HG03354 (cell line): Measurements from ENCODE around the gene CAPN3.

ENCODE experiments used
- ATAC-seq: cut with Tn5 transposase; IDR thresholded peaks from one replicate; pipeline ENCODE4 v1.9.1; 2021; ENCODE audit warnings: mild to moderate bottlenecking; ENCODE audit not compliant: unreplicated experiment, poor library complexity, severe bottlenecking

CAPN3 gene

GRCh38 chr15:42444415-42445063, 85.2 kb downstream of the CAPN3 start:
- no peak for ATAC-seq

- no peak for ATAC-seq
Observed at GRCh38 chr15:42445551-42445950, 86.2 kb downstream of the CAPN3 start.

GRCh38 chr15:42447599-42447998, 88.3 kb downstream of the CAPN3 start:
- no peak for ATAC-seq

GRCh38 chr15:42448281-42448680, 89.0 kb downstream of the CAPN3 start:
- ATAC-seq = no peak

- ATAC-seq = no peak
Observed at GRCh38 chr15:42449770-42450424, 90.6 kb downstream of the CAPN3 start.

GRCh38 chr15:42450425-42450790, 91.1 kb downstream of the CAPN3 start:
- ATAC-seq = no peak

DNA sequence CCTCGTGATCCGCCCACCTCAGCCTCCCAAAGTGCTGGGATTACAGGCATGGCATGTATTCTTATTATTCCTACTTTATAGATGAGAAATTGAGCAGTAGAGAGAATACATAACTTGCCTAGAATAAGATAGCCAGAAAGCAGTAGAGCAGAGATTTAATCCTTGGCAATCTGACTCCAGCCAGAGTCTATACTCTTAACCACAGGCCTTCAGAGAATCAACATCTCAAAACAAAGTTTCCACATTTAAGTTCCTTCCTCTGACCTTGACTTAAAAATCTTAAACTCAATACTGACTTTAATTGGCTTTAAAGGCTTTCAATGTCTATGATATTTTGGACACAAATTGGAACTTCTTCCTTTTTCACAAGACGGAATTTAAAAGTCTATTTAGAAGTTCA, 94.5 kb downstream of the CAPN3 start:
- no peak for ATAC-seq

DNA sequence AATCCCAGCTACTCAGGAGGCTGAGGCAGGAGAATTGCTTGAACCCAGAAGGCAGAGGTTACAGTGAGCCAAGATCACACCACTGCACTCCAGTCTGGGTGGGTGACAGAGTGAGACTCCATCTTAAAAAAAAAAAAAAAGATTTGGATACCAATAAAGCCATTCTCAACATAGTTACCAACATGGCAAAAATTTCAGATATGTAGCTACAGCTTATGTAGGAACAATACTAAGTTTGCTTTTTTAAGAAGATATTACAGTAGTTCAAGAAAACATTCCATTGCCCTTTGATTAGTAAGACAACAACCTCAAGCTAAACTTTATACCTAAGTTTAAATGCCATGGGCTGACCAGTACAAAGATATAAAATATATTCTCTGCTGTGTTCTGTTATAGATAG, 97.2 kb downstream of the CAPN3 start:
- no peak for ATAC-seq

DNA sequence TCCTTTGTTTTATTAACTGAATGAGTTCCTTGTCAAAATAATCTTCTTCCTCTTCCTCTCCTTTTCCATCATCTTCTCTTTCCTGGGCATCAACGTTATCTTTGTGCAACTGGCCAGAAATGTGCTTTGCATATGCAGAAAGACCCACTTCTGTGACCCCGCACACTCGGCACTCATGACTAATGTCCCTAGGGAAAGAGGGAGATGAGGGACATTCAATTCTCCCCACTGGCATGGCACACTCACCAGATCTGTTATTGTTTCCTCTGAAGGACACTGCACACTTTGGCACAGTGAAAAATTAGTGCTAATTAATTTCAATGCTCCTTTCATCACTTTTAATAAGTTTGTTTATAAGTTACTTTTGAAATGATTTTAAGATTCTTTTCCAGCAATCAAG, 97.7 kb downstream of the CAPN3 start:
- ATAC-seq = no peak

- peak; percentile 91 for ATAC-seq
Observed at GRCh38 chr15:42457445-42458442, 98.4 kb downstream of the CAPN3 start.

DNA sequence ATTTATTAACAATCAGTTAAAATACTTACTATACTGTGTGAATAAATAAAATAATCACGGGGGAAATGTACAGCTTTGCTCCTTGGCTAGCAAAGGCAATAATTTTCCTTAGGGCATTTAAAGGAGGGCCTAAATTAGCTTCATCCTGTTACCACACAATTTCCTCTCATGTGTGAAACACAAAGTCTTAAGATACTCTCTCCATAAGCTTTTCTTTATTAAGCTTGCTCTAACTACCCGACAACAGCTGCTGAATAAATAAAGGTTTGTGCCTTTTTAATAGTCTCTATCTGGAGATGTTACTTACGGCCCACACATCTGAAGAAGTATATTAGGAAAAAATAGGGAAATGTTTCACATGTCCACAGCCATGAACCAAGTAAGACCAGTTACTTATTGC, 102.0 kb downstream of the CAPN3 start:
- no peak for ATAC-seq
